Transverse colon (tissue), 4 donors: ENCODE results near the gene STX8.

Experiments
- CTCF ChIP-seq, 5 experiments: fragments of 200-600 bp in 3 of 5; fragments of 450-650 bp in 2 of 5; sonication (generic) in 3 of 5; IDR thresholded peaks; 1 replicate in 2 of 5; 2 replicates in 3 of 5; pipeline ENCODE4 v1.5.1; 2016 to 2017; ENCODE audit warnings: antibody characterized with exemption in 5 of 5, inconsistent platforms in 3 of 5, mild to moderate bottlenecking in 2 of 5, moderate library complexity in 1 of 5
- EP300 ChIP-seq: sonication (generic); formaldehyde crosslinking; IDR thresholded peaks from one replicate; pipeline ENCODE4 v1.6.1; 2017; ENCODE audit warnings: antibody characterized with exemption, low read depth
- POLR2AphosphoS5 ChIP-seq, 3 donors: sonication (generic); formaldehyde crosslinking; IDR thresholded peaks; one replicate each; pipeline ENCODE4 v1.6.1; 2016; ENCODE audit warnings: antibody characterized with exemption in 3 of 3

- TF ChIP-seq CTCF (IDR thresholded peaks at IDR 0.05) (no peak), POLR2AphosphoS5 (IDR thresholded peaks at IDR 0.05) (no peak), EP300 (no peak)
Observed at GRCh38 chr17:9286434-9286833, 289.2 kb downstream of the STX8 start.
